Measurements from ENCODE around the gene LLPH.

DNA sequence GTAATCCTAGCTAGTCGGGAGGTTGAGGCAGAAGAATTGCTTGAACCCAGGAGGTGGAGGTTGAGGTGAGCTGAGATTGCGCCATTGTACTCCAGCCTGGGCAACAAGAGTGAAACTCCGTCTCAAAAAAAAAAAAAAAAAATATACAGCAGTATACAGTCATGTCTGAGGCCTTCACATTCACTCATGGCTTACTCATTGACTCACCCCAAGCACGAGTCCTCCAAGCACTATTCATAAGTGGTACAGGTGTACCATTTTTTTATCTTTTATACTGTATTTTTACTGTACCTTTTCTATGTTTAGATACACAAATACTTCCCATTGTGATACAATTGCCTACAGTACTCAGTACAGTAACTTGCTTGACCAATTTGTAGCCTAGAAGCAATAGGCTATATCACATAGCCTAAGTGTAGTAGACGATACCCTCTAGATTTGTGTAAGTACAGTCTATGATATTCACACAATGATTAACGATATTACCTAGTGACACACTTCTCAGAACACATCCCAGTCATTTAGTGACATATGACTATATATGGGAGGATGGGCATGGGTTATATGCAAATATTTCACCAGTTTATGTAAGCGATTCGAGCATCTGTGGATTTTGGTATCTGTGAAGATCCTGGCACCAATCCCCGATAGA lies 12.2 kb downstream of the LLPH start:
- no peak for TF ChIP-seq MEF2A (IDR thresholded peaks at IDR 0.05; ENCODE audit: borderline replicate concordance, low read depth)
- TF ChIP-seq, protein P1, sequence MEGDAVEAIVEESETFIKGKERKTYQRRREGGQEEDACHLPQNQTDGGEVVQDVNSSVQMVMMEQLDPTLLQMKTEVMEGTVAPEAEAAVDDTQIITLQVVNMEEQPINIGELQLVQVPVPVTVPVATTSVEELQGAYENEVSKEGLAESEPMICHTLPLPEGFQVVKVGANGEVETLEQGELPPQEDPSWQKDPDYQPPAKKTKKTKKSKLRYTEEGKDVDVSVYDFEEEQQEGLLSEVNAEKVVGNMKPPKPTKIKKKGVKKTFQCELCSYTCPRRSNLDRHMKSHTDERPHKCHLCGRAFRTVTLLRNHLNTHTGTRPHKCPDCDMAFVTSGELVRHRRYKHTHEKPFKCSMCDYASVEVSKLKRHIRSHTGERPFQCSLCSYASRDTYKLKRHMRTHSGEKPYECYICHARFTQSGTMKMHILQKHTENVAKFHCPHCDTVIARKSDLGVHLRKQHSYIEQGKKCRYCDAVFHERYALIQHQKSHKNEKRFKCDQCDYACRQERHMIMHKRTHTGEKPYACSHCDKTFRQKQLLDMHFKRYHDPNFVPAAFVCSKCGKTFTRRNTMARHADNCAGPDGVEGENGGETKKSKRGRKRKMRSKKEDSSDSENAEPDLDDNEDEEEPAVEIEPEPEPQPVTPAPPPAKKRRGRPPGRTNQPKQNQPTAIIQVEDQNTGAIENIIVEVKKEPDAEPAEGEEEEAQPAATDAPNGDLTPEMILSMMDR (IDR thresholded peaks at IDR 0.05) = no peak
- no peak for TF ChIP-seq GATA2 (CRISPR knock-in tag; IDR thresholded peaks at IDR 0.05)
- no peak for TF ChIP-seq EZH2phosphoT487 (IDR thresholded peaks at IDR 0.05; ENCODE audit: borderline replicate concordance, low read depth)
- TF ChIP-seq, protein P2, sequence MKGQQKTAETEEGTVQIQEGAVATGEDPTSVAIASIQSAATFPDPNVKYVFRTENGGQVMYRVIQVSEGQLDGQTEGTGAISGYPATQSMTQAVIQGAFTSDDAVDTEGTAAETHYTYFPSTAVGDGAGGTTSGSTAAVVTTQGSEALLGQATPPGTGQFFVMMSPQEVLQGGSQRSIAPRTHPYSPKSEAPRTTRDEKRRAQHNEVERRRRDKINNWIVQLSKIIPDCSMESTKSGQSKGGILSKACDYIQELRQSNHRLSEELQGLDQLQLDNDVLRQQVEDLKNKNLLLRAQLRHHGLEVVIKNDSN (IDR thresholded peaks at IDR 0.05; ENCODE audit: borderline replicate concordance, low read depth) = no peak
- TF ChIP-seq EP300 (IDR thresholded peaks at IDR 0.05; ENCODE audit: borderline replicate concordance in 1 of 2, low read depth in 1 of 2, low read length in 1 of 2) = no peak
- TF ChIP-seq FOSL2 (IDR thresholded peaks at IDR 0.05; ENCODE audit: borderline replicate concordance, low read depth) = no peak
- TF ChIP-seq, protein P3, sequence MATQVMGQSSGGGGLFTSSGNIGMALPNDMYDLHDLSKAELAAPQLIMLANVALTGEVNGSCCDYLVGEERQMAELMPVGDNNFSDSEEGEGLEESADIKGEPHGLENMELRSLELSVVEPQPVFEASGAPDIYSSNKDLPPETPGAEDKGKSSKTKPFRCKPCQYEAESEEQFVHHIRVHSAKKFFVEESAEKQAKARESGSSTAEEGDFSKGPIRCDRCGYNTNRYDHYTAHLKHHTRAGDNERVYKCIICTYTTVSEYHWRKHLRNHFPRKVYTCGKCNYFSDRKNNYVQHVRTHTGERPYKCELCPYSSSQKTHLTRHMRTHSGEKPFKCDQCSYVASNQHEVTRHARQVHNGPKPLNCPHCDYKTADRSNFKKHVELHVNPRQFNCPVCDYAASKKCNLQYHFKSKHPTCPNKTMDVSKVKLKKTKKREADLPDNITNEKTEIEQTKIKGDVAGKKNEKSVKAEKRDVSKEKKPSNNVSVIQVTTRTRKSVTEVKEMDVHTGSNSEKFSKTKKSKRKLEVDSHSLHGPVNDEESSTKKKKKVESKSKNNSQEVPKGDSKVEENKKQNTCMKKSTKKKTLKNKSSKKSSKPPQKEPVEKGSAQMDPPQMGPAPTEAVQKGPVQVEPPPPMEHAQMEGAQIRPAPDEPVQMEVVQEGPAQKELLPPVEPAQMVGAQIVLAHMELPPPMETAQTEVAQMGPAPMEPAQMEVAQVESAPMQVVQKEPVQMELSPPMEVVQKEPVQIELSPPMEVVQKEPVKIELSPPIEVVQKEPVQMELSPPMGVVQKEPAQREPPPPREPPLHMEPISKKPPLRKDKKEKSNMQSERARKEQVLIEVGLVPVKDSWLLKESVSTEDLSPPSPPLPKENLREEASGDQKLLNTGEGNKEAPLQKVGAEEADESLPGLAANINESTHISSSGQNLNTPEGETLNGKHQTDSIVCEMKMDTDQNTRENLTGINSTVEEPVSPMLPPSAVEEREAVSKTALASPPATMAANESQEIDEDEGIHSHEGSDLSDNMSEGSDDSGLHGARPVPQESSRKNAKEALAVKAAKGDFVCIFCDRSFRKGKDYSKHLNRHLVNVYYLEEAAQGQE (IDR thresholded peaks at IDR 0.05; ENCODE audit: low read depth, low read length) = no peak
- no peak for TF ChIP-seq TAF1 (IDR thresholded peaks at IDR 0.05; ENCODE audit: borderline replicate concordance, low read depth, low read length)
- TF ChIP-seq NFIC (IDR thresholded peaks at IDR 0.05; ENCODE audit: borderline replicate concordance) = no peak

Measured in SK-N-SH (cell line).